HG02840 (cell line): ENCODE measurements around the gene MACROD2.

Experiments used
- ATAC-seq: cut with Tn5 transposase; IDR thresholded peaks from one replicate; pipeline ENCODE4 v1.9.1; 2021; ENCODE audit warnings: mild to moderate bottlenecking, moderate library complexity, moderate number of reproducible peaks; ENCODE audit not compliant: unreplicated experiment, low FRiP score

MACROD2 gene

DNA sequence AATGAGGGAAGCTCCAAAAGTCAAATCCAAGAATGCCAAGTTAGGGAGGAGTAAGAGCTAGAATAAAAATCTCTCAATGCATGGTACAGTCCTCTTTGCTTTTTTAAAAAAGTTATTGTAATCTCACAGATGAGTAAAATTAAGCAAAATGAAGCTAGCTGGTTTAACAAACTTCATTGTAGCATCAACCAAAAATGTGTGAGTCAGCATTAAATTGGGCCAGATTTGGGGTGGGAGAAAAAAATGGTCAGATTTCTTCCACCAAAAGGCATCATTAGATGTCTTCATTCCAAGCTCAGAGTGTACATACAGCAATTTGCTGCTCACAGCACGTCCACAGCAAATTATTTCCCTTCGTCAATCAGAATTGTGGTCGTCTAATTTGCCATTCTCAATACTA lies 783.6 kb downstream of the MACROD2 start:
- no peak for ATAC-seq

DNA sequence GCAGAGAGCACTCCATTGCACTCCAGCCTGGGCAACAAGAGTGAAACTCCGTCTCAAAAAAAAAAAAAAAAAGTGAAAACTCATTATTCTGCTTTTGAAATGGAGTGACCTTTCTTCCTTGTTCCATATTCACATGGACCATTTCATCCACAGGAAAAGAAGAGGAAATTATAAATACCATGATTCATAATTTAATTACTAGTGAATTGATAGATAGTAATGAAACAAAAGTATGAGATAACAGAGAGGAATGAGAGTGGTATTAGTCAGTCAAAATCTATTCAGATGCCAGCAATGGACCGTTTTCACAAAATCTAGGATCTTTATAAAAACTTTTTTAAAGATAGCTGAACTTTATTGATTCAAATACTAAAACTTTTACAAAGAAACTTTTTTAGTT lies 785.2 kb downstream of the MACROD2 start:
- ATAC-seq: no peak

DNA sequence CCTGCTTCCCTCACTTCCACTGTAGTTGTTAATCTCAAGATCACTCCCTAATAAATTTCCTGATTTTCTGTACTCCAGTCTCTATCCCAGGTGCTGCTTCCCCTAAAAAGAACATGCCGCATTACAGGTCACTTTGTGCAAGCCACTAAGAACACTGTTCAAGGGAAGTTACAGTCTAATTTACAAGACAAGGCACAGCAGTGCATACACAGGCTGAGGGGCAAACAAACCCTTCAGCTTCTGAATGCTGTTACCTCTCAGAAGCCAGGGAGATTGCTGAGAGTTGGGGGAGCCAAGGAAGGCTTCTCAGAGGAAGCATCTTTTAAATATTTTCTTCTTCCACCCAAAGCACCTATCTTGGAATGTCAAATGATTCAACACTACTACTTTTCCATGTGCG lies 787.4 kb downstream of the MACROD2 start:
- ATAC-seq: no peak

DNA sequence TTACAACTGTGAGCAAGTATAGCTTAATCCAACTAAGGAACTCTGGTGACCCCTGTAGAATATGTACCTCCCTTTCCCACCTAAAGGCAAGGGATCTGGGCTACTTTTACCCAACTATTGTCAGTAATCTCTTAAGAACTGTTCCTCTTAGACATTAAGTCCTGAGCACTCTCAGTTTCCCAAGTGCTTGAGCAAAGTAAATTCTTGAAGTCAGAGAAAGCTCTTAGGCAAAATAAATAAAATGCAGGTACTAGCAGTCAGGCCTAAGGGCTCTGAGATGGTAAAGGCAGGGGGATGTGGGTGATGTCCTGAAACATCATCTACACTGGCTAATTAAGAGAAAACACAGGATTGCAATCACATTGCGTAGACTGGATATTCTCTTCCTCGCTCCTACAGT lies 788.5 kb downstream of the MACROD2 start:
- ATAC-seq: no peak

DNA sequence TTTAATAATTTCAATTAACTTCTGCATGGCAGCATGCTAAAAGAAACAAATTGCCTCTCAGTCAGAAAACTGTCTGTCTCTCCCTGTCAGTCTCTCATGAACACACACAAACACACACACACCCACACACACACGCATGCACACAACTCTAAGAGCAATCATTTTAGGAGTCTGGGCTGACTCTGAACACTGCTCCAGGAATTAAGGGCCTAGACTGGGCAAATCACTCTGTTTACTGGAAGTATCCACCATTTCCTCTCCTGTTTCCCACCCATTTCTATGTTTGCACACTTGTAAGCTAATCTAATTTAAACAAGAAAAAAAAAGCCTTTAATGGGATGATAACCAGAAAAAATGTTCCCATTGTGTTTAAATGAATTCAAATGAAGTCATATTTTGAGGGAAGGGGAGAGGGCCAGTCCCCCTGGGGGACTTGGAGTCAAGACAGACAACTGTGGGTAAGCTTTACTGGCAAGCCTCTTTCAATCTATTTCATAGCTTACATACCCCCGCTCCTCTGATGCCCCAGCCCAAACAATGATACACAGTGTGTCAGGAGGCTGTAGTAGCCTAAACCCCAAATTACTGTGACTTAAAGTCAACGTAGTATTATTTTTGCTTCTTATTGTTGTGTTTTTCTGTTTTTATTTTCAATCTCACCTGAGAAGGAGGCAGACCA lies 789.9 kb downstream of the MACROD2 start:
- no peak for ATAC-seq

DNA sequence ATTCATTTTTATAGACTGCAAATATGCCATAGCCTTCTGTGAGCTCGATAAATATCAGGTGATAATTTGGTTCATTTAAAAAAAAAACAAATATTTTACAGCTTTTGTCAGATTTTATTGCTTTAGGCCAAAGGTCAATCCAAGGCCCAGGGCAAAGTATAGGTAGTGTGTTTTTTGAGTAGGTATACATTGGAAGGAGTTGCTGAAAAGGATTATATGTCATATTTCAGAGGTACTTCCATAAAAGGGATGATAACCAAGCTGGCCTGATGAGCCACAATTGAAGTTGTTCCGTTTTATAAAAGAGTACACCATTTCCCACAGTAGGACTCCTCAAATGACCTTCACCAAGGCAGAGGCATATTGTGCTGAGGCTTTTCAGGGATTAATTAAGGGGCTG lies 794.9 kb downstream of the MACROD2 start:
- ATAC-seq: no peak

DNA sequence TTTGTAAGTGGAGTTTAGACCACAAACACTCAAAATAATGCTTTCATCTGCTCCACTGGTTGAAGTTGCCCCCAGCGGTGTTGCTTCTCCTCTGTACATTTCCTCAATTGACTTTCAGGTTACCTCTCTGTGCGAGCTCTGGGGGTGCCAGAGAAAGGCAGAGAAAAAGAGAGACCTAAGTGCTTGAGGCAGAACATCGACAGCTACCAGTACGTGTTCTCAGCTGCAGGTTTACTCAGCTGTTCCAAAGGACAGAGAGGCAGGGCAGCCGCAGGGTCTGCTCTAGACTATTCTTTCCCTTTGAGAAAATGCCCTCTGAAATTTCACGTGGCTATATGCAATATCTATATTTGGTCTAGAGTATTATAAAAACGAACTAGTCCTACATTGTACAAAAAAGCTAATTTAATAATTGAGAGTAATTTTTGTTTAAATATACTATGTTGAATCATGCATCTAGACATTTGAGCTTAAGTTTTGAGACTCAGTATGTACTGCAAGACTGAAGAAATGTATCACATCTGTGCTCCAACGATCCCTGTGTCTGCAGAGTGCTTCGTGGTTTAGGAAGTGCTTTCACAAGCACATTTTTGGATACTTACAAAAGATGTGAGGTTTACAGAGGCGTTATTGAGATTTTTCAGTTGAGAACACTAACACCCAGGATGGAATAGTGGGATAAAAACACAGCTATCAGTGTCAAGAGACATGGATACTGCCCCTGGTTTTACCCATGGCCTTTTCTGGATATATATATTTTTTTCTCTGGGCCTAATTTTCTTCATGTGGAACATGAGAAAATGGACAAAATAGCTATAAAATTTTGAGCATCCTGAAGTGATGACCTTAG lies 795.7 kb downstream of the MACROD2 start:
- no peak for ATAC-seq

DNA sequence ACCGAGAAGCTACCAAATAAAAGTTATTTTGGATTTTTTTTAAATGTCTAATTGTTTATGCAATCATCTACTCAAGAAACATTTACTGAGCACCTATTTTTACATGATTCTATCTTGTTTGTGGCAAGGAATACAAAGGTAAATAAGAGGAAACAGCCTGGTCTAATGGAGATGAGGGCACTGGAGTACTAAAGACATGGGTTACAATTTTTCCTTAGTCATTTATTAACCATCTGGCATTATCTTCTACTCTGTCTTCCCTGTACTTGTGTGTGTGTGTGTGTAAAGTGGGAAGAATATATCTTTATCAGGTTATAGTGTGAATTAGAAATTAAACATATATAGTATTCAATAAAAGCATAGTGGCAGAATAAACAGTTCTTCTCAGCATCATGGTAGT lies 797.6 kb downstream of the MACROD2 start:
- ATAC-seq: no peak

DNA sequence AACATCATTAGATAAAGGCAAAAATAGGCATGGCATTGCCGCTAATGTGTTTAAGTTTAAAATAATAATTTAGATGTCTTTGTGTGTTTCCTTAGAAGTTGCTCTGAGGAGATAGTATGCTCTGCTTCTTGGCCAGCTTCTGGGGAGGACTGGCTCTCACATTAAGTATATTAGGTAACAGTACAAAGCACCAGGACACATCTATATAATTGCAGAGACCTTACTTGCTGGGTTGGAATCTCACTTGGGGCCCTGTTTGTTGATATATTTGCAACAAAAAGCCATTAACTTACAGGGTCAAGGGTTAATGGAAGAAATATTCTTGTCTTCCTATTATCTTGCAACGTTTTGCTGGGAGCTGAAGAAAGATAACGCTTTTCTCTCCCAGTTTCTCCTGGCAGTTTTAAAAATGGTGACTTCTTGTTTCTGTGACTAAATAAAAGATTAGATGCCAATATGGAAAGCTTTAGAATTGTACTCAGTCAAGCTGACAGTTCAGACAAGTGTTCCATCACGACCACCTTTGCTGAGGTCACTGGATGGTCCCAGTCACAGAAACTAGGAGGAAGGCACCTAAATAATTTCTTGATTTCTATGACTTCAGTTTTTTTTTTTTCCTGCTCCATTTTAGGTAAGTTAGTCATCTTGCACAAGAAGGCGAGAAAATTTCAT lies 804.4 kb downstream of the MACROD2 start:
- no peak for ATAC-seq

DNA sequence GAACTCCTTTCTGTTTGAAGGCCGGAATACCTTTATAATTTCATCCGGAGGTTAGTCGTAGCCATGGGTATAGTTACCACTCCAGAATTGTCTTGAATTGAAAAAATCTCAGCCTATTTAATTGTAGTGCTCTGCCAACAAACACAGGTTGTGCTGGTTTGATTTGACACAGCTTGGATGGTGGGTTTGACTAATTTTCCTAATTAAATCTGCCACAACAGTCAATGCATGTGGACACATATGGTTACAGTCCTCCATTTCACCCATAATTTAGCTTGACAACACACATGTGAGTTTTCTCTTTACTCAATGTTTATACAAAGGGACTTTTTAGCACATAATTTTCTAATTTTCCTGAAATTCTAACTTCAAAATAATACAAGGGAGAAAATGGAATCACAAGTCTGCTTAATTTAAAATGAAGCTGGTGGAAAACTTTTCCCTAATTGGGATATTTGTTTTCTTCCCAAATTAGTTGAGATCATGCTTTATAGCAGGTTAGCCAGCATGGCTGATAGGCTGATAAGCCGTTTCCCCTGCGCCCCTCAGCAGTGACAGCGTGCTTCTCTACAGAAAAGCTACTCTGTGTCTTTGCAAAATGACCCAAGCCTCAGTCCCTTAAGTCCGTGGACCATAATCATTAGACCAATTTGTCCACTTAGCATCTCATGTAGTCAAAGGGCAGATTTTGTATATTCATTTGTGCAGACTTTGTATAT lies 805.5 kb downstream of the MACROD2 start:
- ATAC-seq: no peak

DNA sequence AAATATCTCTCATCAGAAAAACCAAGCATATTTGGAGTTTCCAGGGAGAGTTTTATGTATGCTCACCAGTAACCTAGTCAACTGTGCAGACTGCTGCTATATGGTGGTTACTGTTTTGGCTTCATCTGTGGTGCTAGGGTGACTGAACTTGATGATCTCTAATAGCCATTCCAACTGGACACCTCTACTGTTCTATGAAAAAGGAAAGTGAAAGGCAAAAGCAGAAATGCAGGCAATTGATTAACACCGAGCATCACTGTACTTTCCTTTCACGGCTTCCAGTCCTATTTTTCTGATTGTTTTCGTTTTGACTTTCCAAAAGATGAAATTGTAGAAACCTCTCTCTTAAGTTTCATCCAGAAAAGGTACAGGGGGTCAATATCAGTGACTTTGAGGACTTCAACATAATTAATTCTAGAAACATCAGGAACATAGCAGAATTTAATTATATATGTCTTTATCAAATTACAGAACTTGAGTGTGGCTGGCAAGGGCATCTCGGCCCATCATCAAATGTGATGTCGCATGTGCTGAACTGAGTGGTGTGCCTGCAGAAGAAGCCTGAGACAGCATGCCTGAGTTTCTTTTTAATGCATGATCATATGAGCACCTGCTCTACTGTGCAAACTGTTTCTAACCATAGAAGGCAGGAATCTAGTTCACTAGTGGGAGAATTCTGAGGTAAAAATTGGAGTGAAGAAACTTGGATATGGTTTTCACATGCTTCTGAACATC lies 806.4 kb downstream of the MACROD2 start:
- no peak for ATAC-seq

DNA sequence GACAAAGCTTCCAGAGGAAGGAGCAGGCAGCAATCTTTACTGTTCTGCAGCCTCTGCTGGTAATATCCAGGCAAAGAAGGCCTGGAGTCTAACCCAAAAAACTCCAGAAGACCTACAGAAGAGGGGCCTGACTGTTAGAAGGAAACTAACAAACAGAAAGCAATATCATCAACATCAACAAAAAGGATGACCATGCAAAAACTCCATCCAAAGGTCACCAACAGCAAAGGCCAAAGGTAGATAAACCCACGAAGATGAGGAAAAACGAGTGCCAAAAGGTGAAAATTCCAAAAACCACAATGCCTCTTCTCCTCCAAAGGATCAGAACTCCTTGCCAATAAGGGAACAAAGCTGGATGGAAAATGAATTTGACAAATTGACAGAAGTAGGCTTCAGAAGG lies 811.9 kb downstream of the MACROD2 start:
- no peak for ATAC-seq

DNA sequence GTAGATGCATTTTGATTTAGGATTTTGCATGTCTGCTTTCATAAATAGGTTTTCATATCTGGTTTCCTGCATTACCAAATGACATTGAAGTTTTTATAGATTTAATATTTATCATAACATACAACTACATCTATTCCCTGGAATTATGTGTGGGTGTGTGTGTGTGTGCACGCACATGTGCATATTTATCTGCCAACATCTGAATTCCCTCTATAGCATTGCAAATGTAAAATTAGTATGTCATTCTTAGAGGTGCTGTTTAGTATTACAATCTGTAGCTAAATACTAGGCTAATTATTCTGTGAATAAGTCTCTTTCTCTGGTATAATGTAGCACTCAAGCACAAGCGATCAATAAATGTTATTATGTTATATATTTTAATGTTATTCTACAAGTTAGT lies 820.0 kb downstream of the MACROD2 start:
- ATAC-seq: no peak

DNA sequence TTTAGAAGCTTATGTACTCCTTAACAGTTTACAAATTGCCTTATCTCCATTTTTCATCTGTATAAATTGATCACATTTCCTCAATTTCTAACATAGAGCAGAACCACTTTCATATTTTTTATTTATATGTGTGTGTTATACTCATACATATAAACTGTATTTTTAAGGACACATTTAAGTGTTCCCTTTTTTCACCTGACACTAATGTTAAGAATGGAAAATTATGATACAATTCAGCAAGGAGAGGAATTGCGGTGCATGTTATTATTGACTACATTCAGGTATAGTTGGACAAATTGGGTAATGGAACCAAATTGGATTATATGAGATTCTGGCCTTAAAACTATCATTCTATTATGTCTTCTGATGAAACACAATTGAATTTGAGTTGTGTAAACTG lies 821.2 kb downstream of the MACROD2 start:
- ATAC-seq: no peak

DNA sequence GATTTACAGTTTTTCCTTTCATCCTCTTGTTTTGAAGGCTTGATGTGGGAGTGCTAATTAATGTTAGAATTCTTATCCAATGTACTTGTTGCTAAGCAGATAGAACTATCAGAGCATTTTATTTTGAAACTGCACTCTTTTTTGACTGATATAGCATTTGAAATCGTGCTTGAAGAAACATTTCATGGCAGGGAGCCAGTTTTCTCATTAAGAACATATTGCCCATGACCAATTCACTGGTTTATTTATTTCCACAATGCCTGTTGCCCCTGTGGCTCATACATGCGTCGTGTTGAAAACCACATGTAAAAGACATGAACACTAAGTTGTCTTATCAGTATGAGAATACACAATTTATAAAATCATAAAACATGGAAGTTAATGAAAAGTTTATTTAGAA lies 821.8 kb downstream of the MACROD2 start:
- no peak for ATAC-seq

DNA sequence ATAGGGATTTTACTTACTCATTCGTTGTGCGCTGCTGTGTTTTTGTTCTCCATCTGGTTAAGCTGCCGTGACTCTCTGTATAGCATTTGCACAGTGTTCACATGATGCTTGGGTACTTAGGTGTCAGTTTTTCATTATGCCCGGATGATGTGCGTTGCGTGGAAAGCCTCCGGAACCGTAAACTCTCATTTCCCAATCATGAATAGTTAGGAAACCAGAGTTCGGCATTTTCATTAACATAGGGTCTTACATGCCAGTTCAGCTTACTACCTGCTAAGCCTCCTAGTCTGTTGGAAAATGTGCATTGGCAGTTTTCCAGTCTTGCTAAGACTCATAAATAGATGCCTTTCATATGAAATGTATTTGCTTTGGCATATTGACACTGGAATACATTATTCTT lies 825.5 kb downstream of the MACROD2 start:
- no peak for ATAC-seq

DNA sequence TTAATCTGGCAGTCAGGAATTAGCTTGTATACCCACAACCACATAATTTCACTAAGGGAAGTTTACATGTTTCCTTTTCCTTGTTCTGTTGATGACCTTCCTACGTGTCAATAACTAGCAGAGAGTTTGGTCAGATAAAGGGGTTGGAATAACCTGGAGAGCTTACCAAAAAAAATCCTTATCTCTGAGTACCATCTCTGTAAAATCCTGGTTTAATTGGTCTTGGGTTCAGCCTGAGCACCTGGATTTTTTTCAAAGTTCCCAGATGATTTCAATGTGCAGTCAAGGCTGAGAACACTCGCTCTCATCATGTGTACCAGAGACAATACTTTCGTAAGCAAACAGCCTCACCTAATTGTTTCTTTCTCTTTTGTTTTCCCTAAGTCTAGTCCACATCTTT lies 825.9 kb downstream of the MACROD2 start:
- ATAC-seq: no peak

DNA sequence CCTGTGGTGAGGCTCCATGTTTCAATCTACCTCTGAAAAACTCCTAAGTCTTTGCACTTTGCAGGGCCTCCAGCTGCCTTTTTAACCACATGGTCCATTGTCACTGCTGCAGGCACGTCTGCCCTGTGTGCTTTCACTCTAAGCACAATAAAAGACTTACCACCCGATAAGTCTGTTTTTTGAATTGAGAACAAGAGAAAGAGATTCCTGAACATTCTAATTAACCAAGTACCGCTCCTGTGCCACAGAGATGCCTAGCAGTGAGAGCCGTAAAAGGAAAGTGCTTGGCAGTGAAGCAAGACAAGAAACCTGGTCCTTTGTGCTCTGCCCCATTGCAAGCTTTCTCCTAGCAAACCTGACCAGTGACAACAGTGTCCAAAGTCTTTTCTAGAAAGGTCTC lies 829.7 kb downstream of the MACROD2 start:
- no peak for ATAC-seq

DNA sequence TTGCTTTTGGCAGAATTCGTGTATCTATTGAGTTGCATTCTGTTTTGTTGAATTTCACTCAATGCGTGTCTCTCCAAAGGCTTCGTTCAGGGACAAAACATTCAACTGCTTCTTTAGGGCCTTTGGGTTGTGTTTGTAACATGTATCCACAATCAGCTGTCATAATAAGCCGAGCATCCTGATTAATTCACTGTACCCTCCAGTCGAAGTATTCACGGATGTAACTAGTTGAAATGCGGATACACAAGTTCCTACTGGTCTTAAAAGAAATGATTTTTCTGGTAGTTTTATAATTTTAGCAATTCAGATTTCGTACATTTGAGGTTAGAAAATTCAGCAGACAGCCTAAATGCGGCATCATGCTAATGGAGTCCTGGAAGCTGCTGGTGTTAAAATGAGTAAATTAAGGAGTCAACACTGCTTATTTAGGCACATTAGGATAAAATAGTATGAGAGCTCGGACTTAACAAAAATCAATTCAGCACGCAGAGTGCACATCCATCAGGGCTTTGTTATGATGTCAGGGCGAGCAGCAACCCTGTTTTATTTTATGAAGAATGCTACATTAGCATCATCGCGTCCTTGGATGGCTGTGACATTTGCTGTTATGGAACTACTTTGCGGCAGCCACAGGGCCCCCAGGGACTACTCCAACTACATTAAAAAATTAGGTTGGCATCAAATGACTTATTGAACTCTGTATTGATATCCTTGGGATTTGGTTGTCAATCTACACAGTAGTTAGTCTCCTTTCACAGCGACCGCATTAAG lies 831.4 kb downstream of the MACROD2 start:
- ATAC-seq: no peak

DNA sequence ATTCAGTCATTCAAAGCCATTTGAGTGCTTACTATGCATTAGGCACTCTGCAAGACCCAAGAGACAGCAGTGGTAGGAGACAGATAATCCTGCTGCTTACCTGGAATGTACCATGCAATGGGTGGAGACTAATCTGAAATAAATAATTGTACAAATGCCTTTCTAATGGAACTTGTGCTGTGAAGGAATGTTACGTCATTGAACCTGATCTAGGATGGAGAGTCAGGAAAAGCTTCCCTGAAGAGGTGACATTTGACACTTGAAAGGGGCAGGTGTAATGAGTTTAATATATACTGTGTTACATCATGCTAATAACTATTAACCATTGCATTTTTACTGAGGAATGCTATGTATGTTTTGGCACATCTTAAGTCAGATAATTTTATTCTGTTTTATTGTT lies 833.1 kb downstream of the MACROD2 start:
- ATAC-seq: no peak
